ENCODE measurements around the gene TCF7L1. TPM values are rescaled to one million over a fixed set of nuclear protein-coding genes. Genes with fewer than 3 reads are reported as not detected.

Gene TCF7L1
- total RNA-seq, 1 donor from 2014 or later, result 10.3 TPM

DNA sequence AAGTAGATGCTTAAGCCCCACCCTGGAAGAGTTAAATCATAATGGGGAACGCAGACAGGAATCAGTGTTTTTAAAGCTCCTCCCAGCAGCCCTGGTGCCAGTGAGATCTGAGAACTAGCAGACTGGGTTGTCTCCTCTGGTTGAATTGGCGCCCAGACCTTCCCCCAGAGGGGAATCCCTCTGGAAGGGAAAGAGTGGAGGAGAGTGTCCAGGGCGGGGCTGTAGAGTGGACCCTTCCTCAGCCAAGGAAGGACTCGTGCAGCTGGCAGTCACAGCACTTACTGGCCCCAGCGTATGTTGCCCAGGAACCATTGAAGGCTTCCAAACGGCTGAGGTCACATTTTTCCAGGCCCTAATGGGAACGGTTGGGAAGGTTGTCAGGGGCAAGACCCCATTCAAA, 132.1 kb downstream of the TCF7L1 start:
- peak overlapping the region; percentile 57 to 86 for H3K27ac ChIP-seq
- no peaks in the 10 kb centered on the region for H3K9me3 ChIP-seq
- no peak overlapping the region for H3K4me3 ChIP-seq
- H3K27me3 ChIP-seq, result no peaks in the 10 kb centered on the region
- TF ChIP-seq, protein P1, sequence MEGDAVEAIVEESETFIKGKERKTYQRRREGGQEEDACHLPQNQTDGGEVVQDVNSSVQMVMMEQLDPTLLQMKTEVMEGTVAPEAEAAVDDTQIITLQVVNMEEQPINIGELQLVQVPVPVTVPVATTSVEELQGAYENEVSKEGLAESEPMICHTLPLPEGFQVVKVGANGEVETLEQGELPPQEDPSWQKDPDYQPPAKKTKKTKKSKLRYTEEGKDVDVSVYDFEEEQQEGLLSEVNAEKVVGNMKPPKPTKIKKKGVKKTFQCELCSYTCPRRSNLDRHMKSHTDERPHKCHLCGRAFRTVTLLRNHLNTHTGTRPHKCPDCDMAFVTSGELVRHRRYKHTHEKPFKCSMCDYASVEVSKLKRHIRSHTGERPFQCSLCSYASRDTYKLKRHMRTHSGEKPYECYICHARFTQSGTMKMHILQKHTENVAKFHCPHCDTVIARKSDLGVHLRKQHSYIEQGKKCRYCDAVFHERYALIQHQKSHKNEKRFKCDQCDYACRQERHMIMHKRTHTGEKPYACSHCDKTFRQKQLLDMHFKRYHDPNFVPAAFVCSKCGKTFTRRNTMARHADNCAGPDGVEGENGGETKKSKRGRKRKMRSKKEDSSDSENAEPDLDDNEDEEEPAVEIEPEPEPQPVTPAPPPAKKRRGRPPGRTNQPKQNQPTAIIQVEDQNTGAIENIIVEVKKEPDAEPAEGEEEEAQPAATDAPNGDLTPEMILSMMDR (IDR thresholded peaks at IDR 0.05), result no peak
- intact Hi-C loops (cut with DNase I), result no loop called here
- no peaks in the 10 kb centered on the region for H3K36me3 ChIP-seq
- H3K4me1 ChIP-seq, result peaks cover 0 to 30% of the 10 kb centered on the region in 2 donors
- no peak for DNase-seq (ENCODE audit: low spot score in 2 of 2)

DNA sequence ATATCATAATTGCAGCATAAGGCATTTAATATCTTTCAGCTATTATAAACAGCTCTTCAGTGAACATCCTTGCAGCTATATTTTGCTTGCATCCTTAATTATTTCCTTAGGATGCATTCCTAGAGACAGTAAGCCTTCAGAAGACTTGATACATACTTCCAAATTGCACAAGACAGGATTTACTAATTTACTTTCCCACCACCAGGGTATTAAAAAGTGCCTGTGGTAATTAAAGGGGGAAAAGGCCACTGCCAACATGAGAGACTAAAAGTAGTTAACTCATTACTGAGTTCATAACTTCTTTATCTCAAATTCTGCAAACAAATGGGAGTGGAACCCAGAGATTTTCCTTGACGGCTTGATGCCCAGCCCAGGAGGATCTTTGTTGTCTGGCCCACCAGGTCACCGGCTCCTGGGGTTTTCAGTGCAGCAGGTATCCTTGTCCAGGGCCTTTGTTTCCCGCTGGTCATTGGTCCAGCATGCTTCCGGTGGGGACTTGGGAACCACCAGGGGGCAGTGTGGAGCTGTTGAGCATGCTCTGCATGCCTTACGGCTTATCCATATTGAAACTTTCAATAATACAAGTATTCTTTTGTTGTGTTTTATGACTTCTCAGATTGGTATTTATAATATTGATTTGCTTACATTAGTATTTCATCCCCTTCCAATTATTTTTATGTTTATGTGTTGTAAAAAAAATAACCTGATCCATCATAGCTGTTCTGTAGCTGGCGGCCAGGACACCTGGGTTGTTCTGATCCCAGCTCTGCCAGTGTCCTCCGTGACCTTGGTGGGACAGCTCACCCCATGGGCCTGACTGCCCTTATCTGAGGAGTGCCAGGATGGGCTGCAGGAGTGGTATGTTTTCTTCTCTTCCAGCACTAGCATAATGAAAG, 133.2 kb downstream of the TCF7L1 start:
- peak overlapping the region; percentile 14 to 86 for H3K27ac ChIP-seq
- no peaks in the 10 kb centered on the region for H3K9me3 ChIP-seq
- peak in 1 of 2 donors; percentile 83 for DNase-seq (ENCODE audit: low spot score in 2 of 2)
- peaks cover 0 to 29% of the 10 kb centered on the region in 2 donors for H3K4me1 ChIP-seq
- H3K36me3 ChIP-seq, result no peaks in the 10 kb centered on the region
- TF ChIP-seq, protein P1 (IDR thresholded peaks at IDR 0.05), result peak; percentile 63 to 84 (median 79)
- H3K27me3 ChIP-seq, result no peaks in the 10 kb centered on the region
- no peak overlapping the region for H3K4me3 ChIP-seq
- intact Hi-C loops (cut with DNase I), result loop anchor here (1.0 kb wide), 1 partner anchor 19 kb away; no protein-coding TSS in a partner anchor

DNA sequence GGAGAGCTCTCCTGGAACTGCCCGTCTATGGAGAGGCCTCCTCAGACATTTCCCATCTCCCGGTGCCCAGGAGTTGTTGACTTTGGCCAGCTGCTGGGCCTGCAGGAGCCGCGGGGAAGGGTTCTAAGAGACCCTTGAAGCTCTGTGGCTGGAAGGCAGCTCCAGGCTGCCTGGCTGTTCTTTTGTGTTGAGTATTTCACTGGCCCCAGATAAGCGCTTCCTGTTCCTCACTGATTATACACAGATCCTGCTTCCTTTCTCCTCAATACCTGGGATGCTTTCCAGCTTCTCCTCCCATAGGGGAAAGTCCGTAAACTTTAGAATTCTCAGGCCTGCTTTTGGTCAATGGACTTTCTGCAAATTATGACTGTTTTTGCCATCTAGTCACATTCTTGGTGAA, 136.8 kb downstream of the TCF7L1 start:
- Histone ChIP-seq H3K27ac (peak overlapping the region; percentile 36 to 37), H3K4me3 (no peak overlapping the region), H3K36me3 (no peaks in the 10 kb centered on the region), H3K4me1 (peaks cover 0 to 14% of the 10 kb centered on the region in 2 donors), H3K9me3 (no peaks in the 10 kb centered on the region), H3K27me3 (no peaks in the 10 kb centered on the region)
- TF ChIP-seq, protein P1 (IDR thresholded peaks at IDR 0.05), result no peak
- DNase-seq (ENCODE audit: low spot score in 2 of 2), result no peak
- intact Hi-C loops (cut with DNase I), result no loop called here

DNA sequence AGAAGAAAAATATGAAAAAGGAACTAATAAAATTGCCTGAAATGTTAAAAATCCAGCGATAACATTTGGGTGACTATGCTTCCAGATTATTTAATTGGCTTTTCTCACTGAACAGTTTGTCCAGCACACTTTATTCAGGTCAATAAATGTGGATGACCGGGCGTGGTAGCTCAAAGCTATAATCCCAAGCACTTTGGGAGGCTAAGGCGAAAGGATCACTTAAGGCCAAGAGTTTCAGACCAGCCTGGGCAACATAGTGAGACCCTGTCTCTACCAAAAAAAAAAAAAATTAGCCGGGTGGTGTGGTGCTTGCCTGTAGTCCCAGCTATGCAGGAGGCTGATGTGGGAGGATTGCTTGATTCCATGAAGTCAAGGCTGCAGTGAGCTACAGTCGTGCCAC, 139.2 kb downstream of the TCF7L1 start:
- TF ChIP-seq, protein P1 (IDR thresholded peaks at IDR 0.05), result no peak
- H3K4me1 ChIP-seq, result peaks cover 3 to 20% of the 10 kb centered on the region in 2 donors
- H3K4me3 ChIP-seq, result no peak overlapping the region
- no peaks in the 10 kb centered on the region for H3K27me3 ChIP-seq
- no peaks in the 10 kb centered on the region for H3K9me3 ChIP-seq
- intact Hi-C loops (cut with DNase I), result no loop called here
- no peaks in the 10 kb centered on the region for H3K36me3 ChIP-seq
- DNase-seq (ENCODE audit: low spot score in 2 of 2), result no peak
- H3K27ac ChIP-seq, result no peak overlapping the region

DNA sequence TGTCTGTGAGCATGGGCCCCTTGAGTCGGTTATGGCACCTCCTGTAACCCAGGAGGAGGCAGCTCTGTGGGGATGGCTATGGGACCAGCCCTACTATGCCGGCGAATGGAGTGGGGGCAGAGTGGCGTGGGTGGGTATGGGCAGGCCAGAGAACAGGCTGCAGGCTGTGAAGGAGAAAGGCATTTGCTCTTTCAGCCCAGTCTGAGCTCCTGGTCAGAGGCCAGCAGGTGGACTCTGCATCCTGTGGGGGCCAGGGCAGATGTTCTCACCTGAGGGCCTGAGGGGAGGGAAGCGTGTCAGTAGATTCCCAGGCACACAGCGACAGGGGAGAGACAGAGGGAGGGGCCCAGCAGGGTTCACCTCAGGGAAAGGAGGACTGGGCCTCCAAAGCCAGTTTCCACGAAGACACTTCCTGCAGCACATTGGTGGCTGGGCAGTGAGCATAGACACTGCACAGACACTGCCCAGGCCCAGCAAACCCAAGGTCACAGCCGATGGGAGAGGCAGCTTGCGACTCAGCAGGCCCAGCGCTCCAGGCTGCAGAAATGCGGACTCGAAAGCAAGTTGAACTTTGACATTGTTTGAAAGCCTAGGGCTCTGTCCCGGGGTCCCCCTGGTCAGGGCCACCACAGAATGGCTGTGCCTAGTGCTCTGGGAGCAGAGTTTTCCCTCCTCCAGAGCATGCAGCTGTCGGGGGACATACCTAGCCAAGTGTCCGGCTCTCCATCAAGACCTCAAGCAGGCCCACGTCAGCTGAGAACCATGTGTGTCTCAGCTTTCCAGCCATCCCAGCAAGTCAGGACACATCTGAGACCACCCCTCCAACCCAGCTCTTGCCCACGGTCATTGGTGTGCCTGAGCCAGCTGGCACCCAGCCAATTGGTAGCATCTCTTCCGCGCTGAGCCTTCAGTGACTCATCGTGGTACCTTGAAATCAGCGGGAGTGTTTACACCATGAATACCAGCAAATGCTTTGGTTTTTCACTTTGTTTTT, 140.8 kb downstream of the TCF7L1 start:
- intact Hi-C loops (cut with DNase I), result no loop called here
- Histone ChIP-seq H3K9me3 (no peaks in the 10 kb centered on the region), H3K36me3 (no peaks in the 10 kb centered on the region), H3K27me3 (no peaks in the 10 kb centered on the region), H3K27ac (peak overlapping the region in 1 of 2 donors; percentile 54), H3K4me1 (peaks cover 3 to 35% of the 10 kb centered on the region in 2 donors), H3K4me3 (no peak overlapping the region)
- DNase-seq (ENCODE audit: low spot score in 2 of 2), result no peak
- TF ChIP-seq, protein P1 (IDR thresholded peaks at IDR 0.05), result no peak
